ENCODE results near the gene DCBLD2. TPM values are rescaled to one million over a fixed set of nuclear protein-coding genes. Genes with fewer than 3 reads are reported as not detected.

Gene DCBLD2
- total RNA-seq, 3 donors from 2014 or later: 27.2 to 46.7 (median 29.6) TPM

DNA sequence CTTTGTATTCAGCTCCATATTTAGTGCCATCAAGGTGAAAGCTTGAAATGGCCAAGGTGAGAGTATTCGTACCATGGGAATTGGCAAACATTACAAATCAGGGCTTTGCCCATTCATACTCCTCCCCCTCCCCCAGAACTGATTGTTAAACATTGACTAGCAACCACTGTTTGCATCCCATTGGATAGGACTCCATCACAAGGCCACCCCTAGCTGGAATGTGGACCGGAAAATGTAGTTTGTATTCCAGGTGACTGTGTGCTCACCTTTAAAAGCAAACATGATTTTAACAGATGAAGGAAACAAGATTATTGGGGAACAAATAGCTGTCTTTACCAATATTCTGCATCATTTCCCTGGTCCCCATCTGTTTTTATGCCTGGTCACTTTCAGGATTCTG is 124.2 kb downstream of the DCBLD2 start:
- no peaks in the 10 kb centered on the region for H3K36me3 ChIP-seq
- H3K9me3 ChIP-seq: no peaks in the 10 kb centered on the region
- H3K27ac ChIP-seq: peak overlapping the region in 1 of 2 donors; percentile 16
- no peak overlapping the region for H3K4me3 ChIP-seq
- H3K4me1 ChIP-seq: no peaks in the 10 kb centered on the region
- H3K27me3 ChIP-seq: no peaks in the 10 kb centered on the region
- no peak for DNase-seq (ENCODE audit: low spot score in 2 of 2)
- TF ChIP-seq POLR2AphosphoS5 (IDR thresholded peaks at IDR 0.05) (no peak), POLR2A (IDR thresholded peaks at IDR 0.05) (no peak)
- TF ChIP-seq, protein P1, sequence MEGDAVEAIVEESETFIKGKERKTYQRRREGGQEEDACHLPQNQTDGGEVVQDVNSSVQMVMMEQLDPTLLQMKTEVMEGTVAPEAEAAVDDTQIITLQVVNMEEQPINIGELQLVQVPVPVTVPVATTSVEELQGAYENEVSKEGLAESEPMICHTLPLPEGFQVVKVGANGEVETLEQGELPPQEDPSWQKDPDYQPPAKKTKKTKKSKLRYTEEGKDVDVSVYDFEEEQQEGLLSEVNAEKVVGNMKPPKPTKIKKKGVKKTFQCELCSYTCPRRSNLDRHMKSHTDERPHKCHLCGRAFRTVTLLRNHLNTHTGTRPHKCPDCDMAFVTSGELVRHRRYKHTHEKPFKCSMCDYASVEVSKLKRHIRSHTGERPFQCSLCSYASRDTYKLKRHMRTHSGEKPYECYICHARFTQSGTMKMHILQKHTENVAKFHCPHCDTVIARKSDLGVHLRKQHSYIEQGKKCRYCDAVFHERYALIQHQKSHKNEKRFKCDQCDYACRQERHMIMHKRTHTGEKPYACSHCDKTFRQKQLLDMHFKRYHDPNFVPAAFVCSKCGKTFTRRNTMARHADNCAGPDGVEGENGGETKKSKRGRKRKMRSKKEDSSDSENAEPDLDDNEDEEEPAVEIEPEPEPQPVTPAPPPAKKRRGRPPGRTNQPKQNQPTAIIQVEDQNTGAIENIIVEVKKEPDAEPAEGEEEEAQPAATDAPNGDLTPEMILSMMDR (IDR thresholded peaks at IDR 0.05): no peak
- intact Hi-C loops (cut with DNase I; ENCODE audit: low total_unique reads): no loop called here

DNA sequence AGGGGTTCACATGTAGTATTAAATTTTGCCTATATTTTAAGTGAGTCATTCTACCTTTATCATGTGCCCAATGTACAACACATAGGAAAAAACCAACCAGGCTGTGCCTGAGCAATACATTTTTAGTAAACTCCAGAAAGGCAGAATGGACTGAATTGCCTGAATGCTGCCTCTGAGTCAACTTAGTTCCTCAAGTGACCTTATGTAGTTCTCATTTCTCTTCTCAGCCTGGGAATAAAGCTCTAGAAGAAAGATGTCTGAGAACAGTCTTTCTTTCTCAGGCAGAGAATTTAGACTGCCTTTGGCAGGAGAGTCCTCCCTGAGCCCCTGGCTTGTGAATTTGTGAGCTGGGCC is 125.4 kb downstream of the DCBLD2 start:
- intact Hi-C loops (cut with DNase I; ENCODE audit: low total_unique reads): no loop called here
- Histone ChIP-seq H3K36me3 (no peaks in the 10 kb centered on the region), H3K4me3 (no peak overlapping the region), H3K4me1 (no peaks in the 10 kb centered on the region), H3K9me3 (no peaks in the 10 kb centered on the region), H3K27me3 (no peaks in the 10 kb centered on the region), H3K27ac (no peak overlapping the region)
- TF ChIP-seq POLR2A (IDR thresholded peaks at IDR 0.05): no peak
- TF ChIP-seq, protein P1 (IDR thresholded peaks at IDR 0.05): no peak
- TF ChIP-seq POLR2AphosphoS5 (IDR thresholded peaks at IDR 0.05): no peak
- no peak for DNase-seq (ENCODE audit: low spot score in 2 of 2)

DNA sequence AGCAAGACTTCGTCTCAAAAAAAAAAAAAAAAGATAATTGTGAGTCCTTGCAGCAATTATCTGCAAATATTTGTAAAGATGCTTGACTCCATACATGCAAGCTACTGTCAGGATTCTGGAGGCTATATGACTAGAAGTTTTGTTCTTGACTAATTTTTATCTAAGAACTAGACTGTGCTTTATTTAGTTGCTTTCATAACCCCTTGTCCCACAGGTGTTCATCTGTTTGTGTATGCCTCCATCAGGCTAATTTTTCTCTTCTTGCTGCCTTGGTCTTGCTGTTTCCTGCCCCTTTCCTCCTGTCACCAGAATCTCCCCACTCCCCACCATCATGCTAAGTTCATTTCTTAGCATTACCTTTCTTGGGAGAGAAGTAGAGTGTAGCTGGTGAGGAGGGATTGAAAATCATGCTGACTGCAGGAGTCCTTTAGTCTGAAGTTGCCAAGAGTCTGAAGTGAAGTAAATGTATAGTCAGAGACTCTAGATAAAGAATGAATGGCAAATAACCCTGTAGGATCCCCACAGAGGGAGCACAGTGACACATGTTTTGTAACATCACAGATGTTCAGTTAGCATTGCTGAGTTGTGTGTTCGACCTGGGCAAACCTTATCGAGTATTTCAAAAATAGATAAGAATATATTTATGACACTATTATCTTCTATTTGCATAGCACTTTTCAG is 125.9 kb downstream of the DCBLD2 start:
- Histone ChIP-seq H3K36me3 (no peaks in the 10 kb centered on the region), H3K27ac (no peak overlapping the region), H3K27me3 (no peaks in the 10 kb centered on the region), H3K4me3 (no peak overlapping the region), H3K4me1 (no peaks in the 10 kb centered on the region), H3K9me3 (no peaks in the 10 kb centered on the region)
- no peak for TF ChIP-seq POLR2AphosphoS5 (IDR thresholded peaks at IDR 0.05)
- TF ChIP-seq, protein P1 (IDR thresholded peaks at IDR 0.05): no peak
- TF ChIP-seq POLR2A (IDR thresholded peaks at IDR 0.05): no peak
- no peak for DNase-seq (ENCODE audit: low spot score in 2 of 2)
- intact Hi-C loops (cut with DNase I; ENCODE audit: low total_unique reads): no loop called here

DNA sequence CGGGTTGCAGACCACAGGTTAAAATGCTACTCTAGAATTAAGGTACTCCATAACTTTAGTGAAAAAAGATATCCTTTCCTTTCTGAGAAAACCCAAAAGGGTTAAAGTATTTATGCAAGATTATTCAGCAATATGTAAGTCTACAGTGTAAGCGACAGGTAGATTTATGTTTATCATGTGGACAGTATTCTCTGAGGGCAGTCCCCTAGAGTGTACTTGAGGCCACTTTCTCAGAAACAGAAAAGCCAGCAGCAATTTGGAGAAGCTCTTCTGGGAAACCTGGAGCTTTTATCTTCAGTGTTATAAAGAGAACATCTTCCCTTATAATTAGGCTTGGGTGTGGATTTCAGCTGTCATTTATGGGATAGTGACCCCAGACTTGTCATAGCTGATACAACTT is 129.5 kb downstream of the DCBLD2 start:
- intact Hi-C loops (cut with DNase I; ENCODE audit: low total_unique reads): no loop called here
- TF ChIP-seq POLR2A (IDR thresholded peaks at IDR 0.05) (no peak), POLR2AphosphoS5 (IDR thresholded peaks at IDR 0.05) (no peak)
- TF ChIP-seq, protein P1 (IDR thresholded peaks at IDR 0.05): no peak
- H3K27ac ChIP-seq: peak overlapping the region in 1 of 2 donors; percentile 83

DNA sequence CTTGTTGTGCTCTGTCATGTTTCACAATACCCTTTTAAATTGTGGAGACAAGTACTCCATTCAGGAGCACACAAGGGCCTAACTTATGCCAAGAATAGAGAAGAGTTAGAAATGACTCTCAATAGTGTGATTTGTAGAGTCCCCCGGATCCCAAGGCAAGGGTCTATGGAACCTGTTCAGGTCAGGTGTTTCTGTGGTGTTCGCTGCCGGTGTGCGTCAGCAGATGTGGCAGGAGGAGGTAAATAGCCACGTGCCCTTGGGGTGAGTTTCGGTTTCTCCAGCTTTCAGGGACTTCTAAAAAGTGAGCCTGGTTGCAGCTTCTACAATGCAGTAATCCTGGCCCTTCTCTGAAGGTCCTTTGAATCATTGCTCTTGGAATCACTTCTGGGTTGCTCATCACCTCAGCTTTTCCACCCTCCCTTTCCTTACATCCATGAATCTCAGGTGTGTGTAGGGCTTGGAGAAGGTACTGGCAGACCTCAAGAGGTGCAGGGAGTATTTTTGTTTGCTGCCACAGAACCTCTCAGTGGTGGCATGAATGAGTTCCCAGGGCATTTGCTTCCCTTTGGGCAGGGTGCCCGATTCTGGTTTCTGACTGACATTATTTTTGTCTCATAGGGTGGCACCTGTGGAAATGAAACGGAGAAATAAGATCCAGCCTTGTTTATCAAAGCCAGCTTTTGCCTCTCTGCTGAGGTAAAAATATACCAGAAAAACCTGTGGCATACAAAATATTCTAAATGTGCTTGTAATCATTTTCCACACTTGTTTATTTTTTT is 131.0 kb downstream of the DCBLD2 start:
- H3K27ac ChIP-seq: peak overlapping the region; percentile 64 to 83
- no peaks in the 10 kb centered on the region for H3K9me3 ChIP-seq
- H3K4me3 ChIP-seq: peak overlapping the region in 2 of 3 donors; percentile 21 to 23
- intact Hi-C loops (cut with DNase I; ENCODE audit: low total_unique reads): no loop called here
- H3K36me3 ChIP-seq: no peaks in the 10 kb centered on the region
- TF ChIP-seq POLR2AphosphoS5 (IDR thresholded peaks at IDR 0.05): peak in 1 of 3 donors; percentile 30
- no peak for TF ChIP-seq POLR2A (IDR thresholded peaks at IDR 0.05)
- DNase-seq (ENCODE audit: low spot score in 2 of 2): peak; percentile 49 to 56
- no peaks in the 10 kb centered on the region for H3K4me1 ChIP-seq
- no peaks in the 10 kb centered on the region for H3K27me3 ChIP-seq

More for the DNA sequence above, 129.5 kb downstream of the DCBLD2 start:
- Histone ChIP-seq H3K9me3 (no peaks in the 10 kb centered on the region), H3K36me3 (no peaks in the 10 kb centered on the region), H3K27me3 (no peaks in the 10 kb centered on the region), H3K4me3 (no peak overlapping the region), H3K4me1 (no peaks in the 10 kb centered on the region)
- DNase-seq (ENCODE audit: low spot score in 2 of 2): no peak
